A549 (cell line): Measurements from ENCODE around the gene SFXN3. TPM values are rescaled to one million over a fixed set of nuclear protein-coding genes. Genes with fewer than 3 reads are reported as not detected.

Experiments used
- ATAC-seq, 2 experiments: fragments of 200-7000 bp in 1 of 2; fragments of >200 bp in 1 of 2; cut with Nextera tagmentation in 1 of 2; cut with Tn5 transposase in 1 of 2; 3 replicates each; pipeline versions ENCODE4 v1.8.0 to v1.9.1; 2018 to 2020; ENCODE audit warnings: mild to moderate bottlenecking in 1 of 2, moderate library complexity in 1 of 2
- CTCF ChIA-PET: fragments of 300-600 bp; sonication (Branson Sonifier 250); formaldehyde crosslinking; extraction: SDS; loops from one replicate; lab custom pipeline; 2021; ENCODE audit warnings: antibody characterized with exemption, inconsistent platforms; lab: Yijun Ruan, JAX
- POLR2A ChIA-PET: fragments of 350-600 bp; formaldehyde crosslinking; extraction: SDS; loops from one replicate; lab custom pipeline; 2021; ENCODE audit warnings: antibody characterized with exemption, inconsistent platforms; lab: Yijun Ruan, JAX
- DNase-seq, 2 experiments: peaks; one replicate each; pipeline versions ENCODE4 v3.0.0 to v3.0.0-alpha.2; 2011 to 2016; ENCODE audit warnings: low read depth in 1 of 2, low spot score in 1 of 2
- FAIRE-seq: peaks from 2 replicates; lab custom pipeline; 2011; peaks lifted over from hg19 to GRCh38; lab: Jason Lieb, UNC
- H3K27ac ChIP-seq, 2 experiments: fragments of >200 bp; sonication (Bioruptor Twin); formaldehyde crosslinking; 3 replicates each; pipeline ENCODE4 v1.5.1; 2016 to 2017
- H3K4me1 ChIP-seq: fragments of >200 bp; sonication (Bioruptor Twin); formaldehyde crosslinking; 3 replicates; pipeline ENCODE4 v1.6.1; 2016
- H3K4me2 ChIP-seq: fragments of >200 bp; sonication (Bioruptor Twin); formaldehyde crosslinking; 3 replicates; pipeline ENCODE4 v1.6.1; 2016
- H3K4me3 ChIP-seq: fragments of >200 bp; sonication (Bioruptor Twin); formaldehyde crosslinking; 3 replicates; pipeline ENCODE4 v1.5.1; 2016
- H3K9me3 ChIP-seq: fragments of >200 bp; sonication (Bioruptor Twin); formaldehyde crosslinking; 3 replicates; pipeline ENCODE4 v1.6.1; 2016
- BHLHE40 ChIP-seq: IDR thresholded peaks from 2 replicates; pipeline ENCODE4 v1.6.1; 2012; ENCODE audit warnings: low read depth, low read length, inconsistent platforms
- CBX8 ChIP-seq: fragments of 200-600 bp; sonication (generic); IDR thresholded peaks from 2 replicates; pipeline ENCODE4 v1.6.1; 2016
- CEBPB ChIP-seq, 2 experiments: fragments of >200 bp in 1 of 2; sonication (Bioruptor Twin) in 1 of 2; formaldehyde crosslinking in 1 of 2; IDR thresholded peaks; 2 replicates each; pipeline ENCODE4 v1.6.1; 2012 to 2016
- EHF ChIP-seq: fragments of 250-450 bp; sonication (Bioruptor Pico); IDR thresholded peaks from 2 replicates; pipeline ENCODE4 v1.5.0; 2020; ENCODE audit warnings: mild to moderate bottlenecking
- ESRRA ChIP-seq: fragments of 150-350 bp; IDR thresholded peaks from 2 replicates; pipeline ENCODE4 v1.6.1; 2014; ENCODE audit warnings: mild to moderate bottlenecking, low read length, borderline replicate concordance
- FOSB ChIP-seq: fragments of 250-450 bp; sonication (Bioruptor Pico); IDR thresholded peaks from 2 replicates; pipeline ENCODE4 v1.5.0; 2020; ENCODE audit warnings: mild to moderate bottlenecking, moderate library complexity
- FOSL2 ChIP-seq, 2 experiments: fragments of 450-650 bp in 1 of 2; fragments of >200 bp in 1 of 2; sonication (Bioruptor Twin) in 1 of 2; formaldehyde crosslinking; IDR thresholded peaks; 2 replicates each; pipeline versions ENCODE4 v1.5.0 to v1.6.1; 2016 to 2020; ENCODE audit warnings: mild to moderate bottlenecking in 1 of 2, moderate library complexity in 1 of 2
- FOXS1 ChIP-seq: fragments of 250-450 bp; sonication (Bioruptor Pico); IDR thresholded peaks from 2 replicates; pipeline ENCODE4 v1.5.0; 2020; ENCODE audit warnings: mild to moderate bottlenecking, moderate library complexity
- HDAC2 ChIP-seq: fragments of 200-600 bp; sonication (generic); IDR thresholded peaks from 2 replicates; pipeline ENCODE4 v1.6.1; 2016
- HEYL ChIP-seq: fragments of 250-450 bp; sonication (Bioruptor Pico); IDR thresholded peaks from 2 replicates; pipeline ENCODE4 v1.8.0; 2021; ENCODE audit warnings: mild to moderate bottlenecking, moderate library complexity
- HOXA7 ChIP-seq: fragments of 250-450 bp; sonication (Bioruptor Pico); IDR thresholded peaks from 2 replicates; pipeline ENCODE4 v1.5.0; 2020; ENCODE audit warnings: mild to moderate bottlenecking, moderate library complexity
- JUN ChIP-seq, 2 experiments: fragments of >200 bp; sonication (Bioruptor Twin); formaldehyde crosslinking; IDR thresholded peaks; 2 replicates in 1 of 2; 3 replicates in 1 of 2; pipeline ENCODE4 v1.6.1; 2016 to 2017
- KDM1A ChIP-seq: fragments of 200-600 bp; sonication (generic); IDR thresholded peaks from 2 replicates; pipeline ENCODE4 v1.6.1; 2016; ENCODE audit warnings: low read depth, mild to moderate bottlenecking
- MAFK ChIP-seq: fragments of 450-650 bp; IDR thresholded peaks from 2 replicates; pipeline ENCODE4 v1.6.1; 2014; ENCODE audit not compliant: partially characterized antibody
- MYC ChIP-seq: IDR thresholded peaks from 2 replicates; pipeline ENCODE4 v1.6.1; 2012; ENCODE audit warnings: mild to moderate bottlenecking, inconsistent platforms, low read length, improper control_type of control experiment, borderline replicate concordance
- NPAS2 ChIP-seq: fragments of 250-450 bp; sonication (Bioruptor Pico); IDR thresholded peaks from 2 replicates; pipeline ENCODE4 v1.8.0; 2022; ENCODE audit warnings: mild to moderate bottlenecking, moderate library complexity, borderline replicate concordance
- RAD21 ChIP-seq, 2 experiments: fragments of >200 bp in 1 of 2; sonication (Bioruptor Twin) in 1 of 2; formaldehyde crosslinking in 1 of 2; IDR thresholded peaks in 1 of 2; conservative IDR thresholded peaks in 1 of 2; 2 replicates in 1 of 2; 3 replicates in 1 of 2; pipeline ENCODE4 v1.6.1; 2012 to 2018; ENCODE audit warnings: inconsistent platforms in 1 of 2
- RCOR1 ChIP-seq: fragments of 150-350 bp; IDR thresholded peaks from 2 replicates; pipeline ENCODE4 v1.6.1; 2014; ENCODE audit warnings: antibody characterized with exemption, low read length, low read depth
- SREBF2 ChIP-seq: fragments of 450-650 bp; IDR thresholded peaks from 2 replicates; pipeline ENCODE4 v1.6.1; 2014; ENCODE audit warnings: mild to moderate bottlenecking, moderate library complexity
- TFCP2L1 ChIP-seq: fragments of 250-450 bp; sonication (Bioruptor Pico); IDR thresholded peaks from 2 replicates; pipeline ENCODE4 v1.5.0; 2021; ENCODE audit warnings: mild to moderate bottlenecking
- ZNF302 ChIP-seq: fragments of 250-450 bp; sonication (Bioruptor Pico); IDR thresholded peaks from 2 replicates; pipeline ENCODE4 v1.9.0; 2021; ENCODE audit warnings: inconsistent platforms, mild to moderate bottlenecking, moderate library complexity
- WGBS: methylation state at CpG from one replicate; pipeline ENCODE4 v1.1.6; 2017; ENCODE audit errors: missing lambda C conversion rate; 5-methylcytosine and 5-hydroxymethylcytosine counted together
- polyA plus RNA-seq, 4 experiments: library from polyadenylated mRNA; depleted of rRNA in 3 of 4; stranded (reverse); fragments of >200 nt; fragmentation: RNase III in 1 of 4; extraction: RNeasy Plus Mini Kit Qiagen cat#74134 plus additional on column Dnase treatment in 1 of 4; gene quantifications; 2 replicates in 3 of 4; 3 replicates in 1 of 4; pipeline ENCODE4 v1.2.3, GENCODE V29; 2011 to 2017
- TF ChIP-seq, protein P1 (sequence below): fragments of >200 bp; sonication (Bioruptor Twin); formaldehyde crosslinking; IDR thresholded peaks from 3 replicates; pipeline ENCODE4 v1.5.1; 2016
- TF ChIP-seq, protein P2 (sequence below): fragments of >200 bp; sonication (Bioruptor Twin); formaldehyde crosslinking; IDR thresholded peaks from 2 replicates; pipeline ENCODE4 v1.6.1; 2016
- TF ChIP-seq, protein P3 (sequence below): IDR thresholded peaks from 2 replicates; pipeline ENCODE4 v1.6.1; 2012; ENCODE audit warnings: low read depth, borderline replicate concordance

SFXN3 gene
- polyA plus RNA-seq, 2 of the 4 experiments (the other 2 are of a cell fraction): 26.3 to 33.7 TPM

DNA sequence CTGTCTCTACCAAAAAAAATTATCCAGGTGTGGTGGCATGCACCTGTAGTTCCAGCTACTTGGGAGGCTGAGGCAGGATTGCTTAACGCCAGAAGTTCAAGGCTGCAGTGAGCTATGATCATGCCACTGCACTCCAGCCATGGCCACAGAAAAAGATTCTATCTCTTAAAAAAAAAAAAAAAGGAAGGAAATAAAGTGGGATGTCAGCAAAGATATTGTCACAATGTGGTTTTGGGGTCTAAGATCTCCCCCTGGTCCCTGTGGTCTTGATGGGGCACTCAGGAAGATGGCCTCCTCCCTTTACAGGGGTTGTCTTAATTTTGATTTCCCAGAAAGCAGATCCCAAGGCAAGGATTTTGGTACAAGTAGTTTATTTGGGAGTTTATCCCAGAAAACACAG lies 23.3 kb downstream of the SFXN3 start:
- Histone ChIP-seq H3K27ac (no peak overlapping the region), H3K9me3 (no peaks in the 10 kb centered on the region), H3K4me3 (no peak overlapping the region), H3K4me2 (no peak overlapping the region), H3K4me1 (peaks cover 29% of the 10 kb centered on the region)
- ATAC-seq (no peak), FAIRE-seq (no peak), DNase-seq (no peak)
- 85% methylated on average over 1 of the region's 1 CpG for WGBS
- TF ChIP-seq CEBPB (IDR thresholded peaks at IDR 0.05) (no peak), SREBF2 (no peak), MYC (no peak), HEYL (CRISPR knock-in tag) (no peak), BHLHE40 (no peak), NPAS2 (CRISPR knock-in tag) (no peak), ZNF302 (CRISPR knock-in tag) (no peak), RAD21 (conservative IDR thresholded peaks at IDR 0.05 in 1 of 2, IDR thresholded peaks at IDR 0.05 in 1 of 2) (no peak), TFCP2L1 (no peak), ESRRA (no peak), FOSL2 (IDR thresholded peaks at IDR 0.05) (no peak), FOSL2 (CRISPR knock-in tag; IDR thresholded peaks at IDR 0.05) (no peak), JUN (IDR thresholded peaks at IDR 0.05) (no peak), CBX8 (no peak), EHF (no peak), HOXA7 (no peak), FOXS1 (CRISPR knock-in tag) (no peak), KDM1A (no peak)
- TF ChIP-seq, protein P1, sequence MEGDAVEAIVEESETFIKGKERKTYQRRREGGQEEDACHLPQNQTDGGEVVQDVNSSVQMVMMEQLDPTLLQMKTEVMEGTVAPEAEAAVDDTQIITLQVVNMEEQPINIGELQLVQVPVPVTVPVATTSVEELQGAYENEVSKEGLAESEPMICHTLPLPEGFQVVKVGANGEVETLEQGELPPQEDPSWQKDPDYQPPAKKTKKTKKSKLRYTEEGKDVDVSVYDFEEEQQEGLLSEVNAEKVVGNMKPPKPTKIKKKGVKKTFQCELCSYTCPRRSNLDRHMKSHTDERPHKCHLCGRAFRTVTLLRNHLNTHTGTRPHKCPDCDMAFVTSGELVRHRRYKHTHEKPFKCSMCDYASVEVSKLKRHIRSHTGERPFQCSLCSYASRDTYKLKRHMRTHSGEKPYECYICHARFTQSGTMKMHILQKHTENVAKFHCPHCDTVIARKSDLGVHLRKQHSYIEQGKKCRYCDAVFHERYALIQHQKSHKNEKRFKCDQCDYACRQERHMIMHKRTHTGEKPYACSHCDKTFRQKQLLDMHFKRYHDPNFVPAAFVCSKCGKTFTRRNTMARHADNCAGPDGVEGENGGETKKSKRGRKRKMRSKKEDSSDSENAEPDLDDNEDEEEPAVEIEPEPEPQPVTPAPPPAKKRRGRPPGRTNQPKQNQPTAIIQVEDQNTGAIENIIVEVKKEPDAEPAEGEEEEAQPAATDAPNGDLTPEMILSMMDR: no peak
- TF ChIP-seq, protein P2, sequence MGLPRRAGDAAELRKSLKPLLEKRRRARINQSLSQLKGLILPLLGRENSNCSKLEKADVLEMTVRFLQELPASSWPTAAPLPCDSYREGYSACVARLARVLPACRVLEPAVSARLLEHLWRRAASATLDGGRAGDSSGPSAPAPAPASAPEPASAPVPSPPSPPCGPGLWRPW: no peak
- TF ChIP-seq, protein P3, sequence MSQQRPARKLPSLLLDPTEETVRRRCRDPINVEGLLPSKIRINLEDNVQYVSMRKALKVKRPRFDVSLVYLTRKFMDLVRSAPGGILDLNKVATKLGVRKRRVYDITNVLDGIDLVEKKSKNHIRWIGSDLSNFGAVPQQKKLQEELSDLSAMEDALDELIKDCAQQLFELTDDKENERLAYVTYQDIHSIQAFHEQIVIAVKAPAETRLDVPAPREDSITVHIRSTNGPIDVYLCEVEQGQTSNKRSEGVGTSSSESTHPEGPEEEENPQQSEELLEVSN: no peak
- ChIA-PET POLR2A (no interaction called here), CTCF (interaction anchor here (0.7 to 65.1 kb wide), 5 partner anchors 11 to 443 kb away, joined by 3 to 2364 read pairs (median 22); partner anchors contain the start of genes KAZALD1, PDZD7 and SFXN3)

- CTCF ChIA-PET: interaction anchor here (1.1 to 65.1 kb wide), 5 partner anchors 12 to 88 kb away, joined by 3 to 2364 read pairs (median 22); partner anchors contain the start of genes KAZALD1, PDZD7 and SFXN3
- no peak overlapping the region for H3K4me2 ChIP-seq
- H3K4me1 ChIP-seq: peaks cover 32% of the 10 kb centered on the region
- POLR2A ChIA-PET: interaction anchor here (0.8 kb wide), 1 partner anchor 91 kb away, joined by 3 read pairs; no protein-coding TSS in a partner anchor
- ATAC-seq (no peak), FAIRE-seq (no peak), DNase-seq (no peak)
- no peak overlapping the region for H3K4me3 ChIP-seq
- TF ChIP-seq HDAC2 (no peak), MAFK (no peak), FOXS1 (CRISPR knock-in tag) (no peak)
- no peaks in the 10 kb centered on the region for H3K9me3 ChIP-seq
- 87% methylated on average over 5 of the region's 5 CpGs for WGBS
- no peak overlapping the region for H3K27ac ChIP-seq
Observed at GRCh38 chr10:101054876-101055275, 23.8 kb downstream of the SFXN3 start.

DNA sequence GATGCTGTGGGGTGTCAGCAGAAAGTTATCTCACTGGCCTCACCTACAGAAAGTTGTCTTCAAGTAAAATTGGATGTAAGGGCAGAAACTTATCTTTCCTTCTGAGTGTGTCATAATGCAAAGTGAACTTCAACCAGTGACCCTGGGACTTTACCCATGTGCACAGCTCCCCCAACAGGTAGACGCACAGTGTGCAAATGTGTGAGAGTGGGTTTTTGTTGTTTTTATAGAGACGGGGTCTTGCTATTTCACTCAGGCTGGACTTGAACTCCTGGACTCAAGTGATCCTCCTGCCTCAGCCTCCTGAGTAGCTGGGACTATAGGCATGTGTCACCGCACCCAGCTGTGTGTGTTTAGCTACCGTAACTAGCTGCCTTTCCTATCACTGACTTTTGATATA lies 24.4 kb downstream of the SFXN3 start:
- DNase-seq (no peak), ATAC-seq (no peak), FAIRE-seq (no peak)
- ChIA-PET POLR2A (interaction anchor here (0.8 kb wide), 1 partner anchor 91 kb away, joined by 3 read pairs; no protein-coding TSS in a partner anchor), CTCF (interaction anchor here (1.1 to 65.1 kb wide), 4 partner anchors 12 to 87 kb away, joined by 3 to 2364 read pairs (median 1193); partner anchors contain the start of genes KAZALD1, PDZD7 and SFXN3)
- no peak overlapping the region for H3K27ac ChIP-seq
- no peak overlapping the region for H3K4me2 ChIP-seq
- no peaks in the 10 kb centered on the region for H3K9me3 ChIP-seq
- H3K4me1 ChIP-seq: peaks cover 30% of the 10 kb centered on the region
- H3K4me3 ChIP-seq: no peak overlapping the region
- TF ChIP-seq TFCP2L1: no peak
- 0 out of 5 replicates have a peak, but pooled peaks of 1 of the 2 experiments have one; percentile 18 for TF ChIP-seq RAD21 (conservative IDR thresholded peaks at IDR 0.05 in 1 of 2, IDR thresholded peaks at IDR 0.05 in 1 of 2)
- no peak for TF ChIP-seq MAFK
- no peak for TF ChIP-seq RCOR1
- no peak for TF ChIP-seq FOSB (CRISPR knock-in tag)
- WGBS: 85% methylated on average over 4 of the region's 4 CpGs
